ENCODE data around the gene SORCS3.

SORCS3 gene

GRCh38 chr10:104617831-104618230 is 23.3 kb upstream of the SORCS3 start:
- Histone ChIP-seq H3K27me3 (ENCODE audit: insufficient read depth, low read depth) (no peaks in the 10 kb centered on the region), H3K27ac (no peak overlapping the region), H3K79me2 (ENCODE audit: insufficient read depth, low read depth) (no peaks in the 10 kb centered on the region), H3K36me3 (ENCODE audit: insufficient read depth) (no peaks in the 10 kb centered on the region), H3K4me2 (no peak overlapping the region), H2AFZ (ENCODE audit: low read depth) (no peak overlapping the region), H3K4me3 (IDR thresholded peaks at IDR 0.05; ENCODE audit: insufficient read depth, low read depth, low read length) (no peak overlapping the region), H3K4me1 (ENCODE audit: low read depth, poor library complexity, severe bottlenecking) (no peaks in the 10 kb centered on the region), H3K9ac (no peak overlapping the region), H4K20me1 (ENCODE audit: insufficient read depth) (no peaks in the 10 kb centered on the region)
- no peak for TF ChIP-seq CTCF (conservative IDR thresholded peaks at IDR 0.05; ENCODE audit: low read depth, low read length)

- Histone ChIP-seq H2AFZ (ENCODE audit: low read depth) (no peak overlapping the region), H3K4me3 (IDR thresholded peaks at IDR 0.05; ENCODE audit: insufficient read depth, low read depth, low read length) (no peak overlapping the region), H3K4me2 (no peak overlapping the region), H3K36me3 (ENCODE audit: insufficient read depth) (no peaks in the 10 kb centered on the region), H4K20me1 (ENCODE audit: insufficient read depth) (no peaks in the 10 kb centered on the region), H3K27ac (no peak overlapping the region), H3K4me1 (ENCODE audit: low read depth, poor library complexity, severe bottlenecking) (no peaks in the 10 kb centered on the region), H3K79me2 (ENCODE audit: insufficient read depth, low read depth) (no peaks in the 10 kb centered on the region), H3K27me3 (ENCODE audit: insufficient read depth, low read depth) (no peaks in the 10 kb centered on the region), H3K9ac (no peak overlapping the region)
- no peak for TF ChIP-seq CTCF (conservative IDR thresholded peaks at IDR 0.05; ENCODE audit: low read depth, low read length)
These were observed 18.9 kb upstream of the SORCS3 start for GRCh38 chr10:104622175-104622574.

- Histone ChIP-seq H3K9ac (no peak overlapping the region), H3K27me3 (ENCODE audit: insufficient read depth, low read depth) (no peaks in the 10 kb centered on the region), H3K4me2 (no peak overlapping the region), H2AFZ (ENCODE audit: low read depth) (no peak overlapping the region), H3K4me3 (IDR thresholded peaks at IDR 0.05; ENCODE audit: insufficient read depth, low read depth, low read length) (no peak overlapping the region), H4K20me1 (ENCODE audit: insufficient read depth) (no peaks in the 10 kb centered on the region), H3K27ac (no peak overlapping the region), H3K79me2 (ENCODE audit: insufficient read depth, low read depth) (no peaks in the 10 kb centered on the region), H3K36me3 (ENCODE audit: insufficient read depth) (no peaks in the 10 kb centered on the region), H3K4me1 (ENCODE audit: low read depth, poor library complexity, severe bottlenecking) (no peaks in the 10 kb centered on the region)
- TF ChIP-seq CTCF (conservative IDR thresholded peaks at IDR 0.05; ENCODE audit: low read depth, low read length): peak; percentile 71
These were observed 18.4 kb upstream of the SORCS3 start for GRCh38 chr10:104622598-104623209.

- no peak for TF ChIP-seq CTCF (conservative IDR thresholded peaks at IDR 0.05; ENCODE audit: low read depth, low read length)
- no peak overlapping the region for H3K4me3 ChIP-seq (IDR thresholded peaks at IDR 0.05; ENCODE audit: insufficient read depth, low read depth, low read length)
- no peaks in the 10 kb centered on the region for H3K4me1 ChIP-seq (ENCODE audit: low read depth, poor library complexity, severe bottlenecking)
- no peak overlapping the region for H3K9ac ChIP-seq
- no peaks in the 10 kb centered on the region for H4K20me1 ChIP-seq (ENCODE audit: insufficient read depth)
- no peaks in the 10 kb centered on the region for H3K79me2 ChIP-seq (ENCODE audit: insufficient read depth, low read depth)
- H3K36me3 ChIP-seq (ENCODE audit: insufficient read depth): no peaks in the 10 kb centered on the region
- H2AFZ ChIP-seq (ENCODE audit: low read depth): no peak overlapping the region
- no peak overlapping the region for H3K4me2 ChIP-seq
- no peaks in the 10 kb centered on the region for H3K27me3 ChIP-seq (ENCODE audit: insufficient read depth, low read depth)
- no peak overlapping the region for H3K27ac ChIP-seq
These were observed 10.4 kb upstream of the SORCS3 start for GRCh38 chr10:104630731-104631130.
